ENCODE data around the gene SDK2. TPM values are rescaled to one million over a fixed set of nuclear protein-coding genes. Genes with fewer than 3 reads are reported as not detected.
A peak's percentile ranks its signal among the peaks of the same experiment; 100 is the strongest.

SDK2 gene
- total RNA-seq, 2 experiments from 2014 or later, result 2.4 to 2.5 TPM

GRCh38 chr17:73555199-73555960 is 88.9 kb downstream of the SDK2 start:
- Mint-ChIP-seq H3K4me3 (no peak overlapping the region), H3K4me1 (peaks cover 3% of the 10 kb centered on the region), H3K27ac (no peak overlapping the region), H3K9me3 (no peaks in the 10 kb centered on the region), H3K27me3 (peaks cover 4% of the 10 kb centered on the region), H3K36me3 (ENCODE audit: low read depth) (no peaks in the 10 kb centered on the region)
- no peak for DNase-seq
- POLR2A ChIA-PET, result interaction anchor here (1.4 kb wide), 1 partner anchor 36 kb away, joined by 4 read pairs; no protein-coding TSS in a partner anchor
- CTCF ChIA-PET, result no interaction called here

- Mint-ChIP-seq H3K9me3 (no peaks in the 10 kb centered on the region), H3K27me3 (peaks cover 4% of the 10 kb centered on the region), H3K4me3 (no peak overlapping the region), H3K36me3 (ENCODE audit: low read depth) (no peaks in the 10 kb centered on the region), H3K27ac (no peak overlapping the region), H3K4me1 (peaks cover 3% of the 10 kb centered on the region)
- DNase-seq, result no peak
- ChIA-PET POLR2A (interaction anchor here (1.4 kb wide), 1 partner anchor 37 kb away, joined by 4 read pairs; no protein-coding TSS in a partner anchor), CTCF (interaction anchor here (1.0 kb wide), 1 partner anchor 12 kb away, joined by 3 read pairs; no protein-coding TSS in a partner anchor)
Measured at GRCh38 chr17:73554498-73554897, 89.7 kb downstream of the SDK2 start.

DNA sequence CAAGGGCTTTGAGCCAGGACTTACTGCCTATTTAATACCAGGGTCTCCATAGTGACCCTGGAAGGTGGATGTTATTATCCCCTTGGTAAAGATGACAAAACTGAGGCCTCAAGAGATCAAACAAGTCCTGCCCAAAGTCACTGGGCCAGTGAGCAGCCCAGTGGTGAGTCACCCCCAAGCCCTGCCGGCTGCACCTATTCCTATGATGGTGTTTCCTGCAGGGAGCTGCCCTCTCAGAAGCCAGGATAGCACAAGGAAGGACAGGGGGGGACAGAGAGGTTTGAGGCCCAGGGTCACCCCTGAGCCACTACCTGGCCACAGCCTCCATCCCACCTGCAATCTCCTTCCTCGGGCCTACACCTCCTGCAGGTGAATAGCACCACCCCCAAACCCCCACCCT is 90.9 kb downstream of the SDK2 start:
- Mint-ChIP-seq H3K27me3 (peaks cover 7% of the 10 kb centered on the region), H3K36me3 (ENCODE audit: low read depth) (no peaks in the 10 kb centered on the region), H3K4me3 (no peak overlapping the region), H3K4me1 (peaks cover 3% of the 10 kb centered on the region), H3K9me3 (no peaks in the 10 kb centered on the region), H3K27ac (no peak overlapping the region)
- ChIA-PET CTCF (no interaction called here), POLR2A (no interaction called here)
- no peak for DNase-seq

DNA sequence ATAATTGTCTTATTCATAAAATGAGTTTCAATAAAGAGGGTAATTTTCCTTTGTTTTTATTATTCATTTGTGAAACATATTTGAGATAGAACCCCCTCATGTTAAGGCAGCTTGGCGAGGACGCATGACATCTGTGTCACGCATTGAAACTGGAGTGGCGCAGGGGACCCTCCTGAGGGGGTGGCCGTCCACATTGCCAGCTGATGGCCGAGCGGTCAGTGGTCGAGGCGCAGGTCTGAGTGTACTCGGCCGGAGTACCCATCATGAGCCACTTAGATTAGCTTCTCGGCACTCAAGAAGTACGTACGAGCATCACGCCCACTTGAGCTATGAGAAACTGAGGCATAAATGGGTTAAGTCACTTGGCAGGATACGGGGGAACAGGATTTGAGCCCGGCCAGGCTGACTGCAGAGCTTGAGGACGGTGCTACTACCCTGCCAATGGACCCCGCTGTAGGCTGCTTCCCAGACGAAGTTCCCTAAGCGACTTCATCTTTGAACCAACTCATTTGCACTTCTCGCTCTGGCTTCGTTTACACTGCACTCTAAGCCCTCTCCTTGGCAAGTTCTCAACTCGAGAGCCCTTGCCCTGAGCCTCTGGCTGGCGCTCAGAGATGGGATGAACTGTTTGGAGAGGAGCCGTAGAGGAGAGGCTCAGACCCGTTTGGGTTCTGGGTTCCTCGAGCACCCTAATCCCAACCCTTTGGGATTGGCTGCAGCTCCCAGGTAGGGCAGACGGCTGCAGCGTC is 91.8 kb downstream of the SDK2 start:
- ChIA-PET CTCF (interaction anchor here (0.6 kb wide), 1 partner anchor 54 kb away, joined by 3 read pairs; no protein-coding TSS in a partner anchor), POLR2A (no interaction called here)
- no peak overlapping the region for H3K4me3 Mint-ChIP-seq

GRCh38 chr17:73551759-73552158 is 92.5 kb downstream of the SDK2 start:
- no peak overlapping the region for H3K27ac Mint-ChIP-seq
- CTCF ChIA-PET, result interaction anchor here (0.6 kb wide), 1 partner anchor 55 kb away, joined by 3 read pairs; no protein-coding TSS in a partner anchor

More for the DNA sequence above, 91.8 kb downstream of the SDK2 start:
- H3K27me3 Mint-ChIP-seq, result peaks cover 5% of the 10 kb centered on the region
- H3K4me1 Mint-ChIP-seq, result peaks cover 3% of the 10 kb centered on the region
- no peak for DNase-seq
- no peaks in the 10 kb centered on the region for H3K9me3 Mint-ChIP-seq
- no peaks in the 10 kb centered on the region for H3K36me3 Mint-ChIP-seq (ENCODE audit: low read depth)
- no peak overlapping the region for H3K27ac Mint-ChIP-seq

DNA sequence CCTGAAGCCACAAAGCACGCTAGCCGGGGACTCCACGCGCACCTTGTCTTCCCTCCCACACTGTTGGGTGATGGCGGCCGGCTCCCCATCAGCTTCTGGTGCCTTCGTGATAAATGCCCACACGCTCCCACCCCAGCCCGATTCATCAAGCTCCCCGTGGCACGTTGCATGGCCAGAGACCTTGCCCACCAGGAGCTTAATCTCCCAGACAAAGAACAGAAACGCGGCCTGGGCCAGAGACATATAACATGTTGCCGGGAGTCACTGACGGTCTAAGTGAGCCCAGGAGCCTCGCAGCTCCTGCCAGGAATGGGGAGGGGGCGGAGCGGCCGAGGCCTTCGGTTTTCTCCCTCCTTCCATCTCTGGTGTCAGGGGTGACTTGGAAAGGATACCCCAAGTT is 93.1 kb downstream of the SDK2 start:
- Mint-ChIP-seq H3K4me3 (no peak overlapping the region), H3K36me3 (ENCODE audit: low read depth) (no peaks in the 10 kb centered on the region), H3K27ac (no peak overlapping the region), H3K9me3 (no peaks in the 10 kb centered on the region), H3K4me1 (peaks cover 3% of the 10 kb centered on the region), H3K27me3 (peaks cover 5% of the 10 kb centered on the region)
- ChIA-PET CTCF (interaction anchor here (0.6 kb wide), 1 partner anchor 651 kb away, joined by 4 read pairs; no protein-coding TSS in a partner anchor), POLR2A (no interaction called here)
- DNase-seq, result no peak

More at GRCh38 chr17:73551759-73552158, 92.5 kb downstream of the SDK2 start:
- Mint-ChIP-seq H3K4me1 (peaks cover 3% of the 10 kb centered on the region), H3K36me3 (ENCODE audit: low read depth) (no peaks in the 10 kb centered on the region), H3K4me3 (peak overlapping the region; percentile 51), H3K27me3 (peaks cover 5% of the 10 kb centered on the region), H3K9me3 (no peaks in the 10 kb centered on the region)
- POLR2A ChIA-PET, result no interaction called here
- no peak for DNase-seq

- DNase-seq, result no peak
- CTCF ChIA-PET, result no interaction called here
- no peak overlapping the region for H3K27ac Mint-ChIP-seq
- H3K4me1 Mint-ChIP-seq, result peaks cover 3% of the 10 kb centered on the region
- peaks cover 5% of the 10 kb centered on the region for H3K27me3 Mint-ChIP-seq
- no peaks in the 10 kb centered on the region for H3K9me3 Mint-ChIP-seq
- H3K4me3 Mint-ChIP-seq, result no peak overlapping the region
- H3K36me3 Mint-ChIP-seq (ENCODE audit: low read depth), result no peaks in the 10 kb centered on the region
- POLR2A ChIA-PET, result no interaction called here
Measured at GRCh38 chr17:73550556-73550955, 93.7 kb downstream of the SDK2 start.

GRCh38 chr17:73549841-73550430 is 94.3 kb downstream of the SDK2 start:
- peaks cover 3% of the 10 kb centered on the region for H3K4me1 Mint-ChIP-seq
- H3K4me3 Mint-ChIP-seq, result no peak overlapping the region
- CTCF ChIA-PET, result no interaction called here
- H3K9me3 Mint-ChIP-seq, result no peaks in the 10 kb centered on the region
- H3K27me3 Mint-ChIP-seq, result peaks cover 3% of the 10 kb centered on the region
- POLR2A ChIA-PET, result no interaction called here
- no peaks in the 10 kb centered on the region for H3K36me3 Mint-ChIP-seq (ENCODE audit: low read depth)
- H3K27ac Mint-ChIP-seq, result no peak overlapping the region
- DNase-seq, result no peak

DNA sequence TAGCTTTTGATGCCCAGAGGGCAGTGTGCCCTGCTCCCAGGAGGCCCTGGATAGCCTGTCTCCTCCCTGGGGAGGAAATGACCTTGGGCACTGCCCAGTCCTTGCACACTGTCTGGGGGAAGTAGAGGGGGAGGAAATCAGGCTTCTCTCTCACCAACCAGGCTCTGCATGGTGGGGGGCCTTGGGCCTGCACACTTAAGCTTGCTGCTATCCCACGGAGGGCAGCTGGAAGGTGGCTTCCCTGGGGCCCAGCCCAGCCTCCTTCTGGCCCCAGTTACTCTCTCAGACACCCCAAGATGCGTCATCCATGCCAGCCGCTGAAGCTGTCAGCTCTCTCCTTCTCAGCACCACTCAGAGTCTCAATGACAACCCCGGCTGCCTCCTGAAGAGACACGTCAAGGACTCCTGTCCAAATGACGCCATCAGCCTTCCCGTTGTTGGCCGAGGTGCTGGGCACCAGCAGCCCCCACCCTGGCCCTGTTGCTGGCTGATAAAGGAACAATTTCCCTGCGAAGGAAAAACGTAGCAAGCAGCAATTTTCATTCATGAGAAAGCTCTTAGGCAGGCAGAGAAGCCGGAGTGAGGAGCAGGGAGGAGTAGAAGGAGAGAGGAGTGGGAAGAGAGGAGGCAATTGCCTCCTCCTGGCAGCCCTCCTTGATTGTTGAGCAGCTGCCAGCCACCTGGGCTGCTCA is 95.5 kb downstream of the SDK2 start:
- Mint-ChIP-seq H3K36me3 (ENCODE audit: low read depth) (no peaks in the 10 kb centered on the region), H3K4me3 (no peak overlapping the region), H3K4me1 (peaks cover 3% of the 10 kb centered on the region), H3K27ac (no peak overlapping the region), H3K9me3 (no peaks in the 10 kb centered on the region), H3K27me3 (peaks cover 3% of the 10 kb centered on the region)
- ChIA-PET CTCF (no interaction called here), POLR2A (no interaction called here)
- DNase-seq, result no peak

- Mint-ChIP-seq H3K27me3 (peaks cover 3% of the 10 kb centered on the region), H3K4me1 (peaks cover 3% of the 10 kb centered on the region), H3K27ac (no peak overlapping the region), H3K36me3 (ENCODE audit: low read depth) (no peaks in the 10 kb centered on the region), H3K4me3 (no peak overlapping the region), H3K9me3 (no peaks in the 10 kb centered on the region)
- POLR2A ChIA-PET, result no interaction called here
- DNase-seq, result no peak
- CTCF ChIA-PET, result no interaction called here
Measured at GRCh38 chr17:73547790-73548189, 96.5 kb downstream of the SDK2 start.

GRCh38 chr17:73546770-73547536 is 97.3 kb downstream of the SDK2 start:
- Mint-ChIP-seq H3K36me3 (ENCODE audit: low read depth) (no peaks in the 10 kb centered on the region), H3K27ac (no peak overlapping the region), H3K27me3 (peaks cover 3% of the 10 kb centered on the region), H3K4me1 (peaks cover 3% of the 10 kb centered on the region), H3K9me3 (no peaks in the 10 kb centered on the region), H3K4me3 (no peak overlapping the region)
- CTCF ChIA-PET, result no interaction called here
- POLR2A ChIA-PET, result no interaction called here
- peak; percentile 31 for DNase-seq

DNA sequence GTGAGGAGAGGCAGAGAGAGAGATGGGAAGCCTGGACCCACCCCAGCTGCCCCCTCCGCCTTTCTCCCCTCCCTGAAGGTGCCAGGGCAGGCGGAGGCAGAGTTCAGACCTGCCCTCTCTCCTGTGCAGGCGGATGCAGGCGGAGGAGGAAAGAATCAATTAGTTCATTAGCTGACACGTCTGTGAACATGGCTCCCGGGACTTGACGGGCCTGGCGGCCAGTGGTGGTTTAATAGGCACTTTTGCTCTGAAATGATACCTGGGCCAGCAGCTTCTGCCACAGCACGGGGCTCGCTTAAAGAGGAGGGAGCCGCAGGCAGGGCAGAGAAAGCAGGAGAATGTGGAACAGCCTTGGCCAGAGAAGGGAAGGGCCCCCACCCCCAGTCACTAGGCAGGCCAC is 98.1 kb downstream of the SDK2 start:
- Mint-ChIP-seq H3K9me3 (no peaks in the 10 kb centered on the region), H3K4me3 (no peak overlapping the region), H3K27ac (no peak overlapping the region), H3K36me3 (ENCODE audit: low read depth) (no peaks in the 10 kb centered on the region), H3K4me1 (no peaks in the 10 kb centered on the region), H3K27me3 (peaks cover 3% of the 10 kb centered on the region)
- no peak for DNase-seq
- CTCF ChIA-PET, result no interaction called here
- POLR2A ChIA-PET, result no interaction called here

All from activated CD4-positive, alpha-beta memory T cell treated with anti-CD3 and anti-CD28 coated beads, Interleukin-2, amount 10 ng/mL, durations not matched to agents 7 days and 5 days (primary cell).